Gastrocnemius medialis (tissue), 4 donors: ENCODE results near the gene FCER2. TPM values are rescaled to one million over a fixed set of nuclear protein-coding genes. Genes with fewer than 3 reads are reported as not detected.

Source experiments
- ATAC-seq, 2 donors: fragments of 150-250 bp; one replicate each; pipeline ENCODE4 v1.9.1; 2016
- DNase-seq, 2 donors: peaks; one replicate each; pipeline ENCODE4 v3.0.0-alpha.2; 2019
- H3K27ac ChIP-seq, 4 donors: fragments of 200-600 bp; sonication (generic); 1 replicate in 1 of 4; 2 replicates in 3 of 4; pipeline ENCODE4 v1.5.1; 2016 to 2018; ENCODE audit warnings: mild to moderate bottlenecking in 2 of 4, moderate library complexity in 1 of 4
- H3K27me3 ChIP-seq, 3 donors: fragments of 200-600 bp; sonication (generic) in 2 of 3; 1 replicate in 1 of 3; 2 replicates in 2 of 3; pipeline versions ENCODE4 v1.5.1 to v1.6.0; 2016 to 2019; ENCODE audit warnings: mild to moderate bottlenecking in 1 of 3, moderate library complexity in 1 of 3
- H3K36me3 ChIP-seq, 2 donors: fragments of 200-600 bp; sonication (generic) in 1 of 2; one replicate each; pipeline ENCODE4 v1.5.1; 2017 to 2018
- H3K4me1 ChIP-seq, 2 donors: fragments of 200-600 bp; sonication (generic) in 1 of 2; one replicate each; pipeline ENCODE4 v1.5.1; 2016 to 2017; ENCODE audit warnings: mild to moderate bottlenecking in 2 of 2
- H3K4me3 ChIP-seq, 4 donors: fragments of 200-600 bp; sonication (generic) in 3 of 4; 1 replicate in 1 of 4; 2 replicates in 3 of 4; pipeline ENCODE4 v1.5.1; 2016 to 2019; ENCODE audit warnings: mild to moderate bottlenecking in 2 of 4
- H3K9me3 ChIP-seq, 3 donors: fragments of 200-600 bp; sonication (generic) in 2 of 3; 1 replicate in 1 of 3; 2 replicates in 2 of 3; pipeline ENCODE4 v1.5.1; 2016 to 2019
- POLR2A ChIP-seq, 2 donors: fragments of 450-650 bp; IDR thresholded peaks; one replicate each; pipeline ENCODE4 v1.6.1; 2017; ENCODE audit warnings: antibody characterized with exemption in 2 of 2, mild to moderate bottlenecking in 2 of 2, moderate library complexity in 2 of 2
- in situ Hi-C, 4 donors: fragments of 200-750 bp; cut with MboI; loops; one replicate each; pipeline versions ENCODE4 v1.15.0 to v1.8.0; 2017; ENCODE audit warnings: low sequenced_read_pairs in 4 of 4
- intact Hi-C: fragments of 100-400 bp; cut with DNase I; formaldehyde crosslinking; loops from one replicate; pipeline ENCODE4 v1.15.1; 2023; ENCODE audit warnings: low total_unique reads
- total RNA-seq, 4 donors: library from RNA; depleted of rRNA; stranded (reverse); fragments of >200 nt; gene quantifications; one replicate each; pipeline versions ENCODE4 v1.1.0 to v1.2.3, GENCODE V29; 2016
- TF ChIP-seq, protein P1 (sequence below), 5 experiments: fragments of 450-650 bp in 3 of 5; fragments of 200-600 bp in 2 of 5; sonication (generic) in 2 of 5; IDR thresholded peaks in 4 of 5; conservative IDR thresholded peaks in 1 of 5; 1 replicate in 4 of 5; 2 replicates in 1 of 5; pipeline ENCODE4 v1.5.1; 2016 to 2019; ENCODE audit warnings: antibody characterized with exemption in 5 of 5, mild to moderate bottlenecking in 3 of 5, moderate library complexity in 3 of 5

Gene FCER2
- total RNA-seq, 4 donors from 2014 or later, result not detected

DNA sequence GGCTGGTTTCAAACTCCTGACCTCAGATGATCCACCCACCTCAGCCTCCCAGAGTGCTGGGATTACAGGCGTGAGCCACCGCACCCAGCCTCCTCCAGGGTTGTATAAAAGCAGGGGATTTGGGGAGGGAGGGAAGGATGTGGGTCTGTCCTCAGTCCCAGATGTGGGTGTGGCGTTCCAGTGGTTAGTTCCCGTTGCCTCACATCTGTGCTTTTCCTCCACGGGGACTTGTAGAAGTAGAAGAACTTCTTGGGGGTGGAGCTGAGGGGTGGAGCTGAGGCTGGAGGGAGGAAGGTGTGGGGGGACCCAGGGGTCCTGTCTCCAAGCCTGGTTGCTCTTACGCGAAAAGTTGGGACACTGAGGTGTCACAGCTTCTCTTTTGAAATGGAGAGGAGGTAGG is 25.6 kb downstream of the FCER2 start:
- H3K9me3 ChIP-seq, result no peaks in the 10 kb centered on the region
- TF ChIP-seq, protein P1, sequence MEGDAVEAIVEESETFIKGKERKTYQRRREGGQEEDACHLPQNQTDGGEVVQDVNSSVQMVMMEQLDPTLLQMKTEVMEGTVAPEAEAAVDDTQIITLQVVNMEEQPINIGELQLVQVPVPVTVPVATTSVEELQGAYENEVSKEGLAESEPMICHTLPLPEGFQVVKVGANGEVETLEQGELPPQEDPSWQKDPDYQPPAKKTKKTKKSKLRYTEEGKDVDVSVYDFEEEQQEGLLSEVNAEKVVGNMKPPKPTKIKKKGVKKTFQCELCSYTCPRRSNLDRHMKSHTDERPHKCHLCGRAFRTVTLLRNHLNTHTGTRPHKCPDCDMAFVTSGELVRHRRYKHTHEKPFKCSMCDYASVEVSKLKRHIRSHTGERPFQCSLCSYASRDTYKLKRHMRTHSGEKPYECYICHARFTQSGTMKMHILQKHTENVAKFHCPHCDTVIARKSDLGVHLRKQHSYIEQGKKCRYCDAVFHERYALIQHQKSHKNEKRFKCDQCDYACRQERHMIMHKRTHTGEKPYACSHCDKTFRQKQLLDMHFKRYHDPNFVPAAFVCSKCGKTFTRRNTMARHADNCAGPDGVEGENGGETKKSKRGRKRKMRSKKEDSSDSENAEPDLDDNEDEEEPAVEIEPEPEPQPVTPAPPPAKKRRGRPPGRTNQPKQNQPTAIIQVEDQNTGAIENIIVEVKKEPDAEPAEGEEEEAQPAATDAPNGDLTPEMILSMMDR (IDR thresholded peaks at IDR 0.05 in 4 of 5, conservative IDR thresholded peaks at IDR 0.05 in 1 of 5), result no peak
- no peak for TF ChIP-seq POLR2A (IDR thresholded peaks at IDR 0.05)
- H3K27ac ChIP-seq, result no peak overlapping the region
- in situ Hi-C loops, result loop anchor here in 1 of 4 donors (10.0 kb wide), 1 partner anchor 112 kb away; no protein-coding TSS in a partner anchor
- H3K36me3 ChIP-seq, result no peaks in the 10 kb centered on the region
- intact Hi-C loops, result no loop called here
- DNase-seq, result peak in 1 of 2 donors; percentile 19
- H3K4me3 ChIP-seq, result no peak overlapping the region
- no peak for ATAC-seq
- peaks cover 0 to 2% of the 10 kb centered on the region in 2 donors for H3K4me1 ChIP-seq
- peaks cover 6 to 19% (median 18%) of the 10 kb centered on the region in 3 donors for H3K27me3 ChIP-seq

DNA sequence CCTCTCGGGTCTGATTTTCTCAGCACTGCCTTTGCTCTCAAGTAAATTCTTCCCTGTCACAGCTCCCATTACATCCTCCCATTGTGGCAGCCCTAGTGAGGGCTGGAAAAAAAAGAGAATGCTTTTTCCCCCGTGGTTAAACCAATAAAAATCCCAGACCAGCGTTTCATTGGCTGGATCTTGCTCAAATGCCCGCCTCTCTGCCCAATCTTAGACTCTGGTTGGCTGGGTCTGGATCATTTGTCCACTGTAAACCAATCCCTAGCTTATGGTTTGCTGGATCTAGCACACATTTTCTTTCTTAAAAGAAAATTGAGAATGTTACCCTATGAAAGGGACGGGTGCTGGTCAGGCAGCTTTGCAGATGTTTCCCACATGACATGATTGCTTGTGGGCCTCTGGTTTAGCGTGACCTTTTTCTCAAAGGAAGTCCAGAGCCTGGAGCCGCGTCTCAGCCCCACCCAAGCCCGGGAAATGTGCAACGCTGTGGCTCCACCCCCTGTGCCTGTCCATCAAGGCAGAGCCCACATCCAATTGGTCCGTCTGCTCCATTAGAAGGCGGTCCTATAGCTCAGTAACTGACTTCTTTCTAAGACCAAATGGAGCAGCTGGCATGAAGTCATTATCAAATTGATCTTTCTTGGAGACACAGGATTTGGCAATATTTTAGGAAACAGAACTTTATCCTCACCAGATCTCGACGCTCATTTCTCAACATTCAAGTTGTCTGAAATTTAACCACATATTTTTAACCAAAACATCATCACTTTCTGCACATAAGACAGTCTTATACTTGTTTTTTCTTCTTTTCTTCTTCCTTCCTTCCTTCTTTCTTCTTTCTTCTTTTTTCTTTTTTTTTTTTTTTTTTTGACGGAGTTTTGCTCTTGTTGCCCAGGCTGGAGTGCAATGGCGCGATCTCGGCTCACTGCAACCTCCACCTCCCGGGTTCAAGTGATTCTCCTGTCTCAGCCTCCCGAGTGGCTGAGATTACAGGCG is 27.6 kb downstream of the FCER2 start:
- peak; percentile 30 to 42 for DNase-seq
- H3K36me3 ChIP-seq, result no peaks in the 10 kb centered on the region
- TF ChIP-seq, protein P1 (IDR thresholded peaks at IDR 0.05 in 4 of 5, conservative IDR thresholded peaks at IDR 0.05 in 1 of 5), result no peak
- TF ChIP-seq POLR2A (IDR thresholded peaks at IDR 0.05), result no peak
- no peak overlapping the region for H3K27ac ChIP-seq
- in situ Hi-C loops (loop anchor here in 1 of 4 donors (10.0 kb wide), 1 partner anchor 110 kb away; no protein-coding TSS in a partner anchor), intact Hi-C loops (no loop called here)
- H3K4me1 ChIP-seq, result no peaks in the 10 kb centered on the region
- H3K27me3 ChIP-seq, result peaks cover 13 to 27% (median 18%) of the 10 kb centered on the region in 3 donors
- H3K9me3 ChIP-seq, result no peaks in the 10 kb centered on the region
- ATAC-seq, result no peak
- H3K4me3 ChIP-seq, result no peak overlapping the region

DNA sequence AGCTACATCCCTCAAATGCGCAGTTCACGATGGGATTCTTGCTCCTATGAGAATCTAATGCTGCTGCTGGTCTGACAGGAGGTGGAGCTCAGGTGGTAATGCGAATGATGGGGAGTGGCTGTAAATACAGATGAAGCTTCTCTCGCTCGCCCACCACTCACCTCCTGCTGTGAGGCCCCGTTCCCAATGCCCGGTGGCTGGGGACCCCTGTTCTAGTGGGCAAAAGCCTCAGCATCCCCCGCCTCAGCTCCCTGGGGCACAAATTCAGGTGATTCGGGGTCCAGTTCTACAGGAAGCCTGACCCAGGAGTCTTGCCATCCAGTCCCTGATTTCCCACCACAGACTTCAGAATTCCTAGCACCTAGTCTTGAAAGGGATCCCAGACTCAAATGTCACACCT is 29.4 kb downstream of the FCER2 start:
- intact Hi-C loops, result no loop called here
- in situ Hi-C loops, result loop anchor here in 1 of 4 donors (10.0 kb wide), 1 partner anchor 108 kb away; no protein-coding TSS in a partner anchor
- H3K9me3 ChIP-seq, result no peaks in the 10 kb centered on the region
- H3K4me1 ChIP-seq, result no peaks in the 10 kb centered on the region
- no peak overlapping the region for H3K27ac ChIP-seq
- no peaks in the 10 kb centered on the region for H3K36me3 ChIP-seq
- ATAC-seq (no peak), DNase-seq (no peak)
- TF ChIP-seq, protein P1 (IDR thresholded peaks at IDR 0.05 in 4 of 5, conservative IDR thresholded peaks at IDR 0.05 in 1 of 5), result no peak
- TF ChIP-seq POLR2A (IDR thresholded peaks at IDR 0.05), result no peak
- peaks cover 13 to 27% (median 18%) of the 10 kb centered on the region in 3 donors for H3K27me3 ChIP-seq
- H3K4me3 ChIP-seq, result no peak overlapping the region

DNA sequence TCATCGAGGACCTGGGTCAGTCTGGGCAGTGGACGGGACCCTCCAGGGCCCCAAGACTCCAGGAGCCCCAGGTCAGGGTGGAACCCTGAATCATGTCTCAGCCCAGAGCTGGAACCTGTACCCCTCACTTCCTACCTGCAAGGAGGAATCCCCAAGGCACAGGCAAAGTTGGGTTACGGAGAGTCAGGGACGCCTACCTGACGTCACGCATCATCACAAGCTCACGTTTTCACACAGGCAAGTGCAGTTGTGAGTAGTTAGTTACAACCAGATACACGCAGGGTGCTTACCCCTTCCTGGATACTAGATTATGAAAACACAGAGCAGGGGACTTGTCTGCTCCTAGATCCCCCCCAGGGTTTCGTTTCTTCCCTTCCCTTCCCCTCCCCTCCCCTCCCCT is 31.1 kb downstream of the FCER2 start:
- H3K4me3 ChIP-seq, result no peak overlapping the region

More for the DNA sequence above, 31.1 kb downstream of the FCER2 start:
- Histone ChIP-seq H3K27ac (no peak overlapping the region), H3K4me1 (no peaks in the 10 kb centered on the region), H3K36me3 (no peaks in the 10 kb centered on the region), H3K27me3 (peaks cover 8 to 27% (median 13%) of the 10 kb centered on the region in 3 donors), H3K9me3 (no peaks in the 10 kb centered on the region)
- DNase-seq (no peak), ATAC-seq (no peak)
- no peak for TF ChIP-seq POLR2A (IDR thresholded peaks at IDR 0.05)
- TF ChIP-seq, protein P1 (IDR thresholded peaks at IDR 0.05 in 4 of 5, conservative IDR thresholded peaks at IDR 0.05 in 1 of 5), result no peak
- intact Hi-C loops, result no loop called here
- in situ Hi-C loops, result loop anchor here in 1 of 4 donors (10.0 kb wide), 1 partner anchor 106 kb away; no protein-coding TSS in a partner anchor
